ENCODE results near the gene STK33. TPM values are rescaled to one million over a fixed set of nuclear protein-coding genes. Genes with fewer than 3 reads are reported as not detected.

The STK33 gene
- total and polyA plus RNA-seq, 7 donors: 0.30 to 8.2 (median 2.7) TPM

DNA sequence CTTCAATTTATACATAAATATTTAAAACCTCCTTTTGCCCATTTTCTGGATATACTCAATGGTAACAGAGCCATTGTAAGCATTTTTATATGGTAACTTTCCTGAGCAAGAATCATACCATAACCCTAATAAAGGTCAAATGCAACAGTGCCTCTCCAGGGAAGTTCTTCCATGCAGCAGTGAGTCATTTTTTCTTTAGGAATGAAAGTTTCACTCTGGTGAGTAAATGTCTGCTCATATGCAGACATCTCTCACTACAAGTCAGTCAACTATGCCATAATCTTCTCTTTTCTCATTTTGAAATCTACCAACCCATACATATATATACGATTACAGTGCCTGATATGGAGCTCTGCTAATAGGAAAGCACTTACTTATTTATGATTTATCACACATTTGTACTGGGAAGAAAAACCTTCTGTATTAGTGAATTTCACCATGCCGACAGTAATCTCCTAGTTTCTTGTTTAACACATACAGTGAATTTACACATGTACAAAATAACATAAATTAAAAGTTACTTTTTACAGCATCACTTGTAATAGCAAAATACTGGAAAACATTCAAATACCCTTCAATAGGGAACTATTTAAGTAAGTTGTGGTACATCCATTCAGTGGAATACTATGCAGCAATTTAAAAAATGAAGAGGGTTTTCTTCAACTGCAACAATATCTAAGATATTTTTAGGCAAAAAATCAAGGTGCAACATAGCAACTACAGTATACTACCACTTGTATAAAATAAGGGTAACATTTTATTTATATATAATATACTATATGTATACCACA, 16.0 kb downstream of the STK33 start:
- Histone ChIP-seq H3K4me3 (no peak overlapping the region), H3K9me3 (peaks cover 5% of the 10 kb centered on the region), H3K27ac (no peak overlapping the region), H3K4me1 (no peaks in the 10 kb centered on the region), H3K27me3 (ENCODE audit: insufficient read depth in 3 of 3, low read length in 2 of 3) (no peaks in the 10 kb centered on the region), H3K36me3 (ENCODE audit: insufficient read depth in 1 of 2, low read depth in 1 of 2) (no peaks in the 10 kb centered on the region)
- 97 to 100% (median 100%) methylated on average over 2 of the region's 2 CpGs for WGBS, 3 donors
- intact Hi-C loops (cut with DNase I): no loop called here
- no peak for DNase-seq
- no peak for ATAC-seq
- no peak for TF ChIP-seq CTCF (IDR thresholded peaks at IDR 0.05)

- H3K9me3 ChIP-seq: peaks cover 5% of the 10 kb centered on the region
- ATAC-seq (no peak), DNase-seq (no peak)
- intact Hi-C loops (cut with DNase I): no loop called here
- H3K27me3 ChIP-seq (ENCODE audit: insufficient read depth in 3 of 3, low read length in 2 of 3): no peaks in the 10 kb centered on the region
- H3K27ac ChIP-seq: no peak overlapping the region
- H3K4me1 ChIP-seq: no peaks in the 10 kb centered on the region
- WGBS, 3 donors: 97 to 100% (median 100%) methylated on average over 1 of the region's 1 CpG
- TF ChIP-seq CTCF (IDR thresholded peaks at IDR 0.05): no peak
- no peaks in the 10 kb centered on the region for H3K36me3 ChIP-seq (ENCODE audit: insufficient read depth in 1 of 2, low read depth in 1 of 2)
- no peak overlapping the region for H3K4me3 ChIP-seq
These were observed 19.2 kb downstream of the STK33 start for GRCh38 chr11:8574798-8575197.

DNA sequence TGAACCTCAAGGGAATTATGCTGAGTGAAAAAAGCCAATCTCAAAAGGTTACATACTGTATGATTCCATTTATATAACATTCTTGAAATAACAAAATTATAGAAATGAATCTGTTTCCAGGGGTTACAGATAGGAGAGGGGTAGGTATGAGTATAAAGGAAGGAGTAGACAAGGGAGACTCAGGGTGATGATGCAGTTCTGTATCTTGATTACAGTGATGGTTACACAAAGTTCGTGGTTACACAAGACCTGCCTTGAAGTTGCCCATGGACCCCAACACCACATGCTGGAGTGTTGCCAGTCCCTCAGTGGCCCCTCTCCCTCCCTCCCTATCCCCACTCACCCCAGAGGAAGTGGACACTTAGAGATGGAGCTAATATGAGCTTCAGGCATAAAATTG, 20.3 kb downstream of the STK33 start:
- TF ChIP-seq CTCF (IDR thresholded peaks at IDR 0.05): no peak
- intact Hi-C loops (cut with DNase I): no loop called here
- WGBS, 3 donors: 86 to 95% (median 91%) methylated on average over 1 of the region's 1 CpG
- Histone ChIP-seq H3K9me3 (peaks cover 5% of the 10 kb centered on the region), H3K36me3 (ENCODE audit: insufficient read depth in 1 of 2, low read depth in 1 of 2) (no peaks in the 10 kb centered on the region), H3K4me1 (no peaks in the 10 kb centered on the region), H3K4me3 (no peak overlapping the region), H3K27me3 (ENCODE audit: insufficient read depth in 3 of 3, low read length in 2 of 3) (no peaks in the 10 kb centered on the region), H3K27ac (no peak overlapping the region)
- ATAC-seq (no peak), DNase-seq (no peak)

DNA sequence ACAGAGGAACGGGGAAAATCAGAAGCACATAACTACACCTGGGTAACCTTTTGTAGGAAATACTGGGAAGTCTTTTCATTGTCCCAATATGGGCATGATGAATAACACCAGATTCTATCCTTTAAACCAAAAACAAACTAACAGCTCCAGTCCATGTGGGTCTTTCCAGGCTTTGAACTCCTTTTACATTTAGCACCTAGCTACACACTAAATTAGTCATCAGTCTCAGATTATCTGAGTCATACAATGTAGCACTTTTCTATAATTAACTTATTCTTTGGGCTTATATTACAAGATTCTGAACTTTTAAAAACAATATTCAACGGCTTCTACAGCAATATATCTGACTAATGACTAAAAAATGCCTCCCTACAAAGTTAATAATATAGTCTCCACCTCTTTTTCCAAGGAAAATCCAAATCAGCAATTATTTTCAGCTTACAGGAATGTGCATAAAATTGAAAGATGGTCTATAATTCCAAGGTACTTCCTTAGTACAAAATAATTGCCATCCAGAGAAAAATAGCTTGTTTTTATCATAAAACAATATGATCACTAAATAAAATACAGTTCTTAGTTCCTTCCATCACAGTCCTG, 26.3 kb downstream of the STK33 start:
- Histone ChIP-seq H3K4me1 (no peaks in the 10 kb centered on the region), H3K4me3 (no peak overlapping the region), H3K27me3 (ENCODE audit: insufficient read depth in 3 of 3, low read length in 2 of 3) (no peaks in the 10 kb centered on the region), H3K27ac (no peak overlapping the region), H3K9me3 (no peaks in the 10 kb centered on the region), H3K36me3 (ENCODE audit: insufficient read depth in 1 of 2, low read depth in 1 of 2) (no peaks in the 10 kb centered on the region)
- TF ChIP-seq CTCF (IDR thresholded peaks at IDR 0.05): no peak
- intact Hi-C loops (cut with DNase I): loop anchor here (5.0 kb wide), 2 partner anchors 240 to 340 kb away; no protein-coding TSS in a partner anchor
- DNase-seq (no peak), ATAC-seq (no peak)
- WGBS, 3 donors: 69 to 80% (median 78%) methylated on average over 2 of the region's 2 CpGs
